ENCODE results near the gene PTX4.

The PTX4 gene

GRCh38 chr16:1495889-1496262 lies 7.1 kb upstream of the PTX4 start:
- Histone ChIP-seq H3K4me2 (ENCODE audit: low read depth, low read length) (no peak overlapping the region), H3K79me2 (ENCODE audit: low read length) (peaks cover 17% of the 10 kb centered on the region), H3K36me3 (replicated peaks; ENCODE audit: insufficient read depth, low read length) (no peaks in the 10 kb centered on the region), H3K27ac (ENCODE audit: low read length) (no peak overlapping the region), H3F3A (ENCODE audit: insufficient read depth, low read length) (no peaks in the 10 kb centered on the region), H4K20me1 (ENCODE audit: insufficient read depth, low read length) (no peaks in the 10 kb centered on the region), H3K4me3 (ENCODE audit: low read length) (no peak overlapping the region), H3K27me3 (replicated peaks; ENCODE audit: insufficient read depth, low read length) (peaks cover 1% of the 10 kb centered on the region; the same call in 1 of the 2 replicates), H3K4me1 (ENCODE audit: low read length) (peaks cover 5% of the 10 kb centered on the region; the same call in 1 of the 2 replicates), H2AFZ (ENCODE audit: low read length) (no peak overlapping the region), H3K9me2 (replicated peaks; ENCODE audit: insufficient read depth, low read length) (no peaks in the 10 kb centered on the region), H3K9ac (ENCODE audit: low read length) (no peak overlapping the region), H3K9me3 (replicated peaks; ENCODE audit: insufficient read depth, low read length) (no peaks in the 10 kb centered on the region)
- TF ChIP-seq EZH2 (optimal IDR thresholded peaks at IDR 0.05; ENCODE audit: low read depth, low read length) (no peak), EZH2phosphoT487 (IDR thresholded peaks at IDR 0.05; ENCODE audit: low read length) (no peak), CTCF (IDR thresholded peaks at IDR 0.05; ENCODE audit: low read length) (no peak)
- no peak for DNase-seq

GRCh38 chr16:1495211-1495888 lies 6.6 kb upstream of the PTX4 start:
- no peak overlapping the region for H3K4me2 ChIP-seq (ENCODE audit: low read depth, low read length)
- H3K9me3 ChIP-seq (replicated peaks; ENCODE audit: insufficient read depth, low read length): no peaks in the 10 kb centered on the region
- no peak overlapping the region for H3K27ac ChIP-seq (ENCODE audit: low read length)
- peaks cover 5% of the 10 kb centered on the region; the same call in 1 of the 2 replicates for H3K4me1 ChIP-seq (ENCODE audit: low read length)
- no peak overlapping the region for H3K9ac ChIP-seq (ENCODE audit: low read length)
- no peak overlapping the region for H3K4me3 ChIP-seq (ENCODE audit: low read length)
- peaks cover 17% of the 10 kb centered on the region for H3K79me2 ChIP-seq (ENCODE audit: low read length)
- no peaks in the 10 kb centered on the region for H3F3A ChIP-seq (ENCODE audit: insufficient read depth, low read length)
- DNase-seq: no peak
- no peak overlapping the region for H2AFZ ChIP-seq (ENCODE audit: low read length)
- H3K9me2 ChIP-seq (replicated peaks; ENCODE audit: insufficient read depth, low read length): no peaks in the 10 kb centered on the region
- H3K27me3 ChIP-seq (replicated peaks; ENCODE audit: insufficient read depth, low read length): peaks cover 7% of the 10 kb centered on the region
- no peaks in the 10 kb centered on the region for H3K36me3 ChIP-seq (replicated peaks; ENCODE audit: insufficient read depth, low read length)
- TF ChIP-seq EZH2 (optimal IDR thresholded peaks at IDR 0.05; ENCODE audit: low read depth, low read length) (no peak), CTCF (IDR thresholded peaks at IDR 0.05; ENCODE audit: low read length) (no peak), EZH2phosphoT487 (IDR thresholded peaks at IDR 0.05; ENCODE audit: low read length) (no peak)
- no peaks in the 10 kb centered on the region for H4K20me1 ChIP-seq (ENCODE audit: insufficient read depth, low read length)

GRCh38 chr16:1494711-1495110 lies 6.0 kb upstream of the PTX4 start:
- Histone ChIP-seq H3K9me3 (replicated peaks; ENCODE audit: insufficient read depth, low read length) (no peaks in the 10 kb centered on the region), H3K4me3 (ENCODE audit: low read length) (no peak overlapping the region), H3K36me3 (replicated peaks; ENCODE audit: insufficient read depth, low read length) (no peaks in the 10 kb centered on the region)

More at GRCh38 chr16:1494711-1495110, 6.0 kb upstream of the PTX4 start:
- Histone ChIP-seq H3K9ac (ENCODE audit: low read length) (no peak overlapping the region), H4K20me1 (ENCODE audit: insufficient read depth, low read length) (no peaks in the 10 kb centered on the region), H3K27me3 (replicated peaks; ENCODE audit: insufficient read depth, low read length) (peaks cover 12% of the 10 kb centered on the region), H3F3A (ENCODE audit: insufficient read depth, low read length) (no peaks in the 10 kb centered on the region), H3K4me1 (ENCODE audit: low read length) (peaks cover 5% of the 10 kb centered on the region; the same call in 1 of the 2 replicates), H3K79me2 (ENCODE audit: low read length) (peaks cover 17% of the 10 kb centered on the region), H3K4me2 (ENCODE audit: low read depth, low read length) (no peak overlapping the region), H2AFZ (ENCODE audit: low read length) (no peak overlapping the region), H3K9me2 (replicated peaks; ENCODE audit: insufficient read depth, low read length) (no peaks in the 10 kb centered on the region), H3K27ac (ENCODE audit: low read length) (no peak overlapping the region)
- DNase-seq: no peak
- TF ChIP-seq EZH2 (optimal IDR thresholded peaks at IDR 0.05; ENCODE audit: low read depth, low read length) (no peak), EZH2phosphoT487 (IDR thresholded peaks at IDR 0.05; ENCODE audit: low read length) (no peak), CTCF (IDR thresholded peaks at IDR 0.05; ENCODE audit: low read length) (no peak)

Measured in MM.1S (cell line).